K562 (cell line): Measurements from ENCODE around the gene SPPL3. TPM values are rescaled to one million over a fixed set of nuclear protein-coding genes. Genes with fewer than 3 reads are reported as not detected.

Source experiments
- ATAC-seq: fragments of 200-7000 bp; cut with Tn5 transposase; 3 replicates; pipeline ENCODE4 v1.9.1; 2020; ENCODE audit warnings: moderate library complexity
- BruUV-seq: library from RNA; stranded (reverse); fragments of 400-500 nt; replicated peaks from 2 replicates; lab custom pipeline; 2021; lab: Mats Ljungman, UMichigan
- CTCF ChIA-PET: fragments of 300-600 bp; formaldehyde crosslinking; extraction: SDS; loops from one replicate; lab custom pipeline; 2021; ENCODE audit warnings: low intra/inter-chr PET ratio; lab: Yijun Ruan, JAX
- POLR2A ChIA-PET: fragments of 300-600, 350-650 bp; sonication (Branson Sonifier 250); formaldehyde crosslinking; extraction: SDS; loops from one replicate; lab custom pipeline; 2021; ENCODE audit warnings: antibody characterized with exemption, inconsistent platforms; lab: Yijun Ruan, JAX
- DNase-seq, 4 experiments: peaks; one replicate each; pipeline versions ENCODE4 v3.0.0 to v3.0.0-alpha.2; 2011 to 2018; ENCODE audit warnings: low spot score in 3 of 4, mixed read lengths in 3 of 4; ENCODE audit errors: extremely low read depth in 1 of 4
- FAIRE-seq: peaks from 2 replicates; lab custom pipeline; 2011; peaks lifted over from hg19 to GRCh38; lab: Jason Lieb, UNC
- H2AFZ ChIP-seq: 2 replicates; pipeline ENCODE4 v1.6.0; 2011; ENCODE audit warnings: low read depth, low read length, control low read depth, inconsistent platforms
- H3K27ac ChIP-seq: fragments of 200-600 bp; 3 replicates; pipeline ENCODE4 v1.8.0; 2011; ENCODE audit warnings: low read depth, mild to moderate bottlenecking, control low read depth, inconsistent platforms, low read length, moderate library complexity, mixed read lengths; ENCODE audit errors: extremely low read depth
- H3K27me3 ChIP-seq, 2 experiments: fragments of 300-600 bp in 1 of 2; 2 replicates in 1 of 2; 3 replicates in 1 of 2; pipeline versions ENCODE4 v1.6.0 to v1.8.0; 2011; ENCODE audit warnings: inconsistent platforms in 2 of 2, low read length in 2 of 2, mild to moderate bottlenecking in 1 of 2, mixed read lengths in 1 of 2, moderate library complexity in 1 of 2; ENCODE audit not compliant: control insufficient read depth in 2 of 2, insufficient read depth in 2 of 2
- H3K36me3 ChIP-seq: fragments of 300-600 bp; 3 replicates; pipeline ENCODE4 v1.8.0; 2011; ENCODE audit warnings: mild to moderate bottlenecking, low read length, inconsistent platforms; ENCODE audit not compliant: control insufficient read depth, insufficient read depth
- H3K4me1 ChIP-seq, 2 experiments: fragments of 200-600 bp in 1 of 2; replicated peaks in 1 of 2; 2 replicates in 1 of 2; 3 replicates in 1 of 2; pipeline versions ENCODE4 v1.5.1 to v1.8.0; 2011; ENCODE audit warnings: inconsistent platforms in 2 of 2, low read length in 2 of 2, mild to moderate bottlenecking in 1 of 2, mixed read lengths in 1 of 2, moderate library complexity in 1 of 2; ENCODE audit not compliant: control insufficient read depth in 2 of 2, insufficient read depth in 2 of 2
- H3K4me2 ChIP-seq: 2 replicates; pipeline ENCODE4 v1.6.1; 2011; ENCODE audit warnings: low read length, control low read depth, inconsistent platforms, mixed read lengths; ENCODE audit not compliant: insufficient read depth
- H3K4me3 ChIP-seq: fragments of 200-600 bp; sonication (generic), shearing (Covaris generic); 2 replicates; pipeline ENCODE4 v1.5.1; 2016; ENCODE audit warnings: control low read depth, inconsistent platforms
- H3K79me2 ChIP-seq: fragments of 200-600 bp; 3 replicates; pipeline ENCODE4 v1.8.0; 2011; ENCODE audit warnings: low read length, inconsistent platforms; ENCODE audit not compliant: control insufficient read depth, insufficient read depth
- H3K9ac ChIP-seq, 2 experiments: 2 replicates each; pipeline versions ENCODE4 v1.6.0 to v1.6.1; 2011; ENCODE audit warnings: low read depth in 2 of 2, low read length in 2 of 2, control low read depth in 1 of 2, inconsistent platforms in 1 of 2, mild to moderate bottlenecking in 1 of 2, mixed read lengths in 1 of 2; ENCODE audit not compliant: insufficient read depth in 1 of 2
- H3K9me1 ChIP-seq: one replicate; pipeline ENCODE4 v1.6.0; 2011; ENCODE audit warnings: inconsistent platforms, mild to moderate bottlenecking, low read length, moderate library complexity; ENCODE audit not compliant: control insufficient read depth, insufficient read depth
- H3K9me3 ChIP-seq: replicated peaks from 2 replicates; pipeline ENCODE4 v1.5.1; 2011; ENCODE audit warnings: low read depth, low read length, inconsistent platforms; ENCODE audit not compliant: control insufficient read depth, insufficient read depth
- H4K20me1 ChIP-seq: replicated peaks from 2 replicates; pipeline ENCODE4 v1.6.1; 2011; ENCODE audit warnings: low read length, inconsistent platforms, mixed read lengths; ENCODE audit not compliant: control insufficient read depth, insufficient read depth
- ARNT ChIP-seq, 2 experiments: fragments of 450-650 bp; IDR thresholded peaks; 2 replicates each; pipeline ENCODE4 v1.6.1; 2016; ENCODE audit warnings: mild to moderate bottlenecking in 1 of 2
- DACH1 ChIP-seq: fragments of 450-650 bp; IDR thresholded peaks from 2 replicates; pipeline ENCODE4 v1.6.1; 2018; ENCODE audit not compliant: partially characterized antibody
- EP400 ChIP-seq: fragments of 450-650 bp; IDR thresholded peaks from 2 replicates; pipeline ENCODE4 v1.6.1; 2017; ENCODE audit warnings: antibody characterized with exemption, mild to moderate bottlenecking, moderate library complexity
- EWSR1 ChIP-seq: fragments of 450-650 bp; IDR thresholded peaks from 2 replicates; pipeline ENCODE4 v1.6.1; 2018; ENCODE audit warnings: borderline replicate concordance, mild to moderate bottlenecking, low read depth, moderate library complexity; ENCODE audit not compliant: partially characterized antibody
- EZH2 ChIP-seq: IDR thresholded peaks from 2 replicates; pipeline ENCODE4 v1.6.1; 2012; ENCODE audit warnings: low read depth, mild to moderate bottlenecking, inconsistent platforms, low read length, borderline replicate concordance
- KDM2B ChIP-seq: fragments of 250-450 bp; sonication (Bioruptor Pico); IDR thresholded peaks from 2 replicates; pipeline ENCODE4 v1.8.0; 2021; ENCODE audit warnings: mild to moderate bottlenecking, moderate library complexity
- MYBL2 ChIP-seq, 2 experiments: fragments of 450-650 bp in 1 of 2; sonication (generic) in 1 of 2; formaldehyde crosslinking in 1 of 2; IDR thresholded peaks; 2 replicates each; pipeline versions ENCODE4 v1.6.1 to v1.8.1; 2017 to 2022; ENCODE audit warnings: borderline replicate concordance in 1 of 2, inconsistent platforms in 1 of 2, low read depth in 1 of 2, mild to moderate bottlenecking in 1 of 2, missing genetic modification reagents in 1 of 2, moderate library complexity in 1 of 2
- NCOA1 ChIP-seq: fragments of 450-650 bp; IDR thresholded peaks from 2 replicates; pipeline ENCODE4 v1.6.1; 2016; ENCODE audit warnings: low read depth
- NFXL1 ChIP-seq: fragments of 450-650 bp; formaldehyde crosslinking; IDR thresholded peaks from 2 replicates; pipeline ENCODE4 v1.4.0; 2021; ENCODE audit warnings: mild to moderate bottlenecking
- NR0B1 ChIP-seq: fragments of 450-650 bp; IDR thresholded peaks from one replicate; pipeline ENCODE4 v1.6.1; 2018; ENCODE audit warnings: mild to moderate bottlenecking, moderate library complexity; ENCODE audit not compliant: partially characterized antibody
- PRMT5 ChIP-seq: sonication (generic); formaldehyde crosslinking; IDR thresholded peaks from 2 replicates; pipeline ENCODE4 v1.5.0; 2020; ENCODE audit warnings: missing genetic modification reagents
- PURB ChIP-seq: sonication (generic); formaldehyde crosslinking; IDR thresholded peaks from 2 replicates; pipeline ENCODE4 v1.9.0; 2021; ENCODE audit warnings: low read depth, mild to moderate bottlenecking, missing genetic modification reagents
- RAD51 ChIP-seq: fragments of 450-650 bp; IDR thresholded peaks from 2 replicates; pipeline ENCODE4 v1.7.1; 2016; ENCODE audit warnings: low read depth, mild to moderate bottlenecking, borderline replicate concordance
- RBM22 ChIP-seq: fragments of 200-400 bp; formaldehyde crosslinking; IDR thresholded peaks from 2 replicates; pipeline ENCODE4 v1.6.1; 2018; ENCODE audit warnings: low read length, low read depth; ENCODE audit not compliant: poor library complexity, severe bottlenecking
- RCOR1 ChIP-seq, 2 experiments: IDR thresholded peaks; 2 replicates each; pipeline ENCODE4 v1.6.1; 2012; ENCODE audit warnings: low read depth in 2 of 2, low read length in 2 of 2, borderline replicate concordance in 1 of 2, improper control_type of control experiment in 1 of 2
- RFX1 ChIP-seq: fragments of 450-650 bp; IDR thresholded peaks from 2 replicates; pipeline ENCODE4 v1.6.1; 2016; ENCODE audit warnings: mild to moderate bottlenecking, moderate library complexity
- SMC3 ChIP-seq: conservative IDR thresholded peaks from 2 replicates; pipeline ENCODE4 v1.6.1; 2011; ENCODE audit warnings: low read depth, low read length, improper control_type of control experiment; ENCODE audit not compliant: insufficient read depth
- STAT5B ChIP-seq: fragments of 250-450 bp; sonication (Bioruptor Pico); IDR thresholded peaks from 2 replicates; pipeline ENCODE4 v1.8.0; 2021; ENCODE audit warnings: mild to moderate bottlenecking, inconsistent platforms
- ZBTB5 ChIP-seq: fragments of 450-650 bp; IDR thresholded peaks from 2 replicates; pipeline ENCODE4 v1.6.1; 2017; ENCODE audit warnings: antibody characterized with exemption
- ZNF445 ChIP-seq: fragments of 250-450 bp; sonication (Bioruptor Pico); IDR thresholded peaks from 2 replicates; pipeline ENCODE4 v1.4.0; 2020; ENCODE audit warnings: low read depth, mild to moderate bottlenecking, moderate library complexity
- WGBS: fragments of 100-300 bp; shearing (Covaris generic); methylation state at CpG from one replicate; pipeline ENCODE4 v1.1.6; 2016; ENCODE audit warnings: low coverage, mixed read lengths; ENCODE audit not compliant: insufficient coverage; ENCODE audit errors: missing lambda C conversion rate; 5-methylcytosine and 5-hydroxymethylcytosine counted together
- in situ Hi-C: fragments of 300-500 bp; cut with MboI; formaldehyde crosslinking; loops from 4 replicates; pipeline ENCODE4 v1.15.0; 2018; ENCODE audit warnings: inconsistent platforms, mixed read lengths
- intact Hi-C: fragments of 100-400 bp; cut with micrococcal nuclease; formaldehyde crosslinking; loops from 2 replicates; pipeline ENCODE4 v1.14.2; 2022
- polyA plus RNA-seq, 8 experiments: library from polyadenylated mRNA; depleted of rRNA in 4 of 8; stranded (reverse) in 5 of 8; unstranded in 3 of 8; fragments of >200 nt; fragmentation: Nextera tagmentation in 2 of 8; fragmentation: Illumina TruSeq in 1 of 8; extraction: Ambion mirVana in 2 of 8; extraction: Trizol in 1 of 8; gene quantifications; 2 replicates each; pipeline versions ENCODE4 v1.2.1 to v1.2.3, GENCODE V29; 2011 to 2014; ENCODE audit warnings: inconsistent platforms in 1 of 8, missing spikeins in 1 of 8
- total RNA-seq, 7 experiments: library from RNA; depleted of rRNA in 6 of 7; stranded (reverse); fragments of >200 nt in 6 of 7; fragmentation: Illumina TruSeq in 2 of 7; extraction: Trizol in 2 of 7; gene quantifications; 2 replicates each; pipeline versions ENCODE4 v1.2.1 to v1.2.3, GENCODE V29; 2011 to 2021; ENCODE audit warnings: low replicate concordance in 1 of 7

SPPL3 gene
- total and polyA plus RNA-seq, 9 of the 15 experiments (the other 6 are each of a cell fraction or from before 2014, with no cell fraction given) = 2.9 to 32.1 (median 7.1) TPM

GRCh38 chr12:120757949-120758348, 146.2 kb downstream of the SPPL3 start:
- H3K9ac ChIP-seq = no peak overlapping the region
- no peaks in the 10 kb centered on the region for H4K20me1 ChIP-seq
- no peaks in the 10 kb centered on the region for H3K9me3 ChIP-seq
- no peak overlapping the region for H3K27ac ChIP-seq
- FAIRE-seq (no peak), DNase-seq (no peak), ATAC-seq (no peak)
- no peaks in the 10 kb centered on the region for H3K9me1 ChIP-seq
- TF ChIP-seq SMC3 = no peak
- TF ChIP-seq EWSR1 = no peak
- no peak for TF ChIP-seq DACH1
- TF ChIP-seq NR0B1 = no peak
- no peak for TF ChIP-seq ARNT (IDR thresholded peaks at IDR 0.05)
- no peak for TF ChIP-seq NCOA1
- no peak for TF ChIP-seq RCOR1 (IDR thresholded peaks at IDR 0.05; ENCODE audit: borderline replicate concordance in 1 of 2, low read depth in 2 of 2, low read length in 2 of 2)
- no peak for TF ChIP-seq ZBTB5
- TF ChIP-seq EZH2 = no peak
- TF ChIP-seq RFX1 = no peak
- no peak for TF ChIP-seq ZNF445 (CRISPR knock-in tag)
- TF ChIP-seq EP400 = no peak
- no peak for TF ChIP-seq NFXL1 (CRISPR knock-in tag)
- TF ChIP-seq STAT5B (CRISPR knock-in tag) = no peak
- TF ChIP-seq PRMT5 (CRISPR knock-in tag) = no peak
- no peak for TF ChIP-seq PURB (CRISPR knock-in tag)
- no peak for TF ChIP-seq MYBL2 (IDR thresholded peaks at IDR 0.05; ENCODE audit: low read depth)
- no peak for TF ChIP-seq MYBL2 (CRISPR knock-in tag; IDR thresholded peaks at IDR 0.05; ENCODE audit: borderline replicate concordance)
- no peak for TF ChIP-seq KDM2B (CRISPR knock-in tag)
- no peak for TF ChIP-seq RAD51
- no peak for TF ChIP-seq RBM22
- H3K4me1 ChIP-seq = peaks cover 0 to 4% of the 10 kb centered on the region in 2 experiments; a peak in 1 of 5 replicates
- peaks cover 11% of the 10 kb centered on the region; the same call in 1 of the 3 replicates for H3K36me3 ChIP-seq
- intact Hi-C loops (no loop called here), in situ Hi-C loops (no loop called here)
- H3K4me3 ChIP-seq = no peak overlapping the region
- H3K27me3 ChIP-seq = no peaks in the 10 kb centered on the region
- ChIA-PET POLR2A (interaction anchor here (0.6 to 1.6 kb wide), 3 partner anchors 10 to 180 kb away, joined by 3 to 4 read pairs (median 3); no protein-coding TSS in a partner anchor), CTCF (no interaction called here)
- no peaks in the 10 kb centered on the region for H3K79me2 ChIP-seq
- no peak overlapping the region for H3K4me2 ChIP-seq
- BruUV-seq = no TSS peak
- no peak overlapping the region for H2AFZ ChIP-seq
- WGBS = 49% methylated on average over 6 of the region's 6 CpGs
